HG03565 (cell line): ENCODE measurements around the gene KIAA1671.
"Not testable (repeated sequence)": the region's sequence is repeated elsewhere in the genome, so short reads cannot be mapped to it uniquely, and the experiment has no call there.

Source experiments
- ATAC-seq: cut with Tn5 transposase; IDR thresholded peaks from one replicate; pipeline ENCODE4 v1.9.1; 2021; ENCODE audit warnings: mild to moderate bottlenecking, moderate library complexity; ENCODE audit not compliant: unreplicated experiment

KIAA1671 gene

GRCh38 chr22:25212337-25212736, 259.8 kb downstream of the KIAA1671 start:
- ATAC-seq: no peak

GRCh38 chr22:25213221-25213620, 260.7 kb downstream of the KIAA1671 start:
- no peak for ATAC-seq

GRCh38 chr22:25216230-25216629, 263.7 kb downstream of the KIAA1671 start:
- no peak for ATAC-seq

GRCh38 chr22:25219211-25219689, 266.7 kb downstream of the KIAA1671 start, which contains the start of gene CRYBB2:
Gene CRYBB2 (plus strand): TSS chr22:25219639. CDS start chr22:25221430, 1,791 bp downstream.
- ATAC-seq: no peak

- ATAC-seq: no peak
These were observed 267.5 kb downstream of the KIAA1671 start for GRCh38 chr22:25219948-25220442.

- ATAC-seq: no peak
These were observed 269.3 kb downstream of the KIAA1671 start for GRCh38 chr22:25221790-25222189.

GRCh38 chr22:25223269-25223850, 270.8 kb downstream of the KIAA1671 start:
- no peak for ATAC-seq

- no peak for ATAC-seq
These were observed 276.3 kb downstream of the KIAA1671 start for GRCh38 chr22:25228822-25229221.

GRCh38 chr22:25230760-25231159, 278.2 kb downstream of the KIAA1671 start:
- ATAC-seq: not testable (repeated sequence)

- no peak for ATAC-seq
These were observed 279.8 kb downstream of the KIAA1671 start for GRCh38 chr22:25232301-25232700.

GRCh38 chr22:25233706-25234105, 281.2 kb downstream of the KIAA1671 start:
- ATAC-seq: not testable (repeated sequence)

GRCh38 chr22:25235547-25236290, 283.2 kb downstream of the KIAA1671 start:
- no peak for ATAC-seq

- ATAC-seq: no peak
These were observed 283.9 kb downstream of the KIAA1671 start for GRCh38 chr22:25236417-25236816.

GRCh38 chr22:25237503-25237902, 285.0 kb downstream of the KIAA1671 start:
- ATAC-seq: no peak

GRCh38 chr22:25238058-25238457, 285.5 kb downstream of the KIAA1671 start:
- not testable (repeated sequence) for ATAC-seq
